ENCODE measurements around the gene TTC19.

- TF ChIP-seq ZNF24 (tag by site-specific recombination; IDR thresholded peaks at IDR 0.05) (no peak), ZNF423 (tag by site-specific recombination; IDR thresholded peaks at IDR 0.05) (no peak), REST (tag by site-specific recombination; IDR thresholded peaks at IDR 0.05) (no peak), ZBTB7A (tag by site-specific recombination; IDR thresholded peaks at IDR 0.05; ENCODE audit: low read depth) (no peak), YY1 (tag by site-specific recombination; IDR thresholded peaks at IDR 0.05) (no peak), KLF7 (tag by site-specific recombination; IDR thresholded peaks at IDR 0.05; ENCODE audit: borderline replicate concordance) (no peak), ZNF768 (tag by site-specific recombination; IDR thresholded peaks at IDR 0.05) (no peak), CTCF (tag by site-specific recombination; IDR thresholded peaks at IDR 0.05) (no peak), ZNF626 (tag by site-specific recombination; IDR thresholded peaks at IDR 0.05) (no peak), ZNF501 (tag by site-specific recombination; IDR thresholded peaks at IDR 0.05) (no peak), ZNF202 (tag by site-specific recombination; IDR thresholded peaks at IDR 0.05; ENCODE audit: borderline replicate concordance) (no peak)
Observed at GRCh38 chr17:16027708-16028584, 28.3 kb downstream of the TTC19 start.
